HL-60 (cell line): ENCODE data around the gene SH3D19.

Source experiments
- CTCF ChIP-seq: IDR thresholded peaks from one replicate; pipeline ENCODE4 v1.5.1; 2011; ENCODE audit warnings: low read length, control low read depth, inconsistent platforms; ENCODE audit not compliant: insufficient read depth
- GABPA ChIP-seq: IDR thresholded peaks from 2 replicates; pipeline ENCODE4 v1.6.1; 2012; ENCODE audit warnings: low read depth
- POLR2AphosphoS5 ChIP-seq: IDR thresholded peaks from 2 replicates; pipeline ENCODE4 v1.6.1; 2012; ENCODE audit warnings: low read depth
- REST ChIP-seq: IDR thresholded peaks from 2 replicates; pipeline ENCODE4 v1.6.1; 2012; ENCODE audit warnings: low read depth; ENCODE audit not compliant: insufficient replicate concordance

- TF ChIP-seq CTCF, result no peak
- no peak for TF ChIP-seq POLR2AphosphoS5
- no peak for TF ChIP-seq GABPA
- TF ChIP-seq REST, result no peak
These were observed 174.4 kb downstream of the SH3D19 start for GRCh38 chr4:151150821-151151580.
